Ascending aorta (tissue), 2 donors: ENCODE measurements around the gene GRIFIN. TPM values are rescaled to one million over a fixed set of nuclear protein-coding genes. Genes with fewer than 3 reads are reported as not detected.

Source experiments
- DNase-seq, 2 donors: peaks; one replicate each; pipeline ENCODE4 v3.0.0-alpha.2; 2019; ENCODE audit warnings: low spot score in 2 of 2
- H3K27ac ChIP-seq, 2 donors: fragments of 200-600 bp; sonication (generic); one replicate each; pipeline ENCODE4 v1.5.1; 2016 to 2017; ENCODE audit warnings: mild to moderate bottlenecking in 1 of 2
- H3K27me3 ChIP-seq: fragments of 200-600 bp; sonication (generic); one replicate; pipeline ENCODE4 v1.5.1; 2017
- H3K36me3 ChIP-seq, 2 donors: fragments of 200-600 bp; sonication (generic); one replicate each; pipeline ENCODE4 v1.5.1; 2016
- H3K4me1 ChIP-seq, 2 donors: fragments of 200-600 bp; sonication (generic); one replicate each; pipeline ENCODE4 v1.5.1; 2016 to 2017; ENCODE audit warnings: mild to moderate bottlenecking in 1 of 2
- H3K4me3 ChIP-seq, 2 donors: fragments of 200-600 bp; sonication (generic); one replicate each; pipeline ENCODE4 v1.5.1; 2016 to 2017; ENCODE audit warnings: mild to moderate bottlenecking in 1 of 2
- H3K9me3 ChIP-seq, 2 donors: fragments of 200-600 bp; sonication (generic); one replicate each; pipeline ENCODE4 v1.5.1; 2016
- CTCF ChIP-seq, 3 experiments: fragments of 200-600 bp in 2 of 3; fragments of 450-650 bp in 1 of 3; sonication (generic) in 2 of 3; IDR thresholded peaks; one replicate each; pipeline ENCODE4 v1.5.1; 2016 to 2019; ENCODE audit warnings: antibody characterized with exemption in 3 of 3, mild to moderate bottlenecking in 1 of 3, moderate library complexity in 1 of 3
- intact Hi-C: fragments of 100-400 bp; cut with DNase I; formaldehyde crosslinking; loops from one replicate; pipeline ENCODE4 v1.15.1; 2023
- total RNA-seq: library from RNA; depleted of rRNA; stranded (reverse); fragments of >200 nt; gene quantifications from one replicate; pipeline ENCODE4 v1.1.0, GENCODE V29; 2016

Gene GRIFIN
- total RNA-seq, 1 donor from 2014 or later, result not detected

GRCh38 chr7:2474224-2474623 lies 2.0 kb downstream of the GRIFIN start:
- H3K9me3 ChIP-seq, result no peaks in the 10 kb centered on the region
- H3K27ac ChIP-seq, result no peak overlapping the region
- H3K4me1 ChIP-seq, result peaks cover 6 to 15% of the 10 kb centered on the region in 2 donors
- TF ChIP-seq CTCF (IDR thresholded peaks at IDR 0.05), result no peak
- DNase-seq, result no peak
- intact Hi-C loops, result no loop called here
- H3K4me3 ChIP-seq, result no peak overlapping the region
- no peaks in the 10 kb centered on the region for H3K36me3 ChIP-seq
- H3K27me3 ChIP-seq, result peaks cover 6% of the 10 kb centered on the region

- peaks cover 6% of the 10 kb centered on the region for H3K27me3 ChIP-seq
- intact Hi-C loops, result no loop called here
- peaks cover 6 to 12% of the 10 kb centered on the region in 2 donors for H3K4me1 ChIP-seq
- no peak overlapping the region for H3K4me3 ChIP-seq
- no peak for TF ChIP-seq CTCF (IDR thresholded peaks at IDR 0.05)
- no peaks in the 10 kb centered on the region for H3K9me3 ChIP-seq
- DNase-seq, result no peak
- H3K27ac ChIP-seq, result no peak overlapping the region
- no peaks in the 10 kb centered on the region for H3K36me3 ChIP-seq
These were observed 2.6 kb downstream of the GRIFIN start for GRCh38 chr7:2473496-2474180.

- TF ChIP-seq CTCF (IDR thresholded peaks at IDR 0.05), result no peak
These were observed 3.5 kb downstream of the GRIFIN start for GRCh38 chr7:2472739-2473138.

GRCh38 chr7:2471396-2471795 lies 4.8 kb downstream of the GRIFIN start:
- TF ChIP-seq CTCF (IDR thresholded peaks at IDR 0.05), result no peak
- H3K4me3 ChIP-seq, result no peak overlapping the region
- peaks cover under 1% of the 10 kb centered on the region for H3K27me3 ChIP-seq
- H3K36me3 ChIP-seq, result no peaks in the 10 kb centered on the region
- no peaks in the 10 kb centered on the region for H3K9me3 ChIP-seq
- no peaks in the 10 kb centered on the region for H3K4me1 ChIP-seq
- intact Hi-C loops, result no loop called here
- no peak for DNase-seq
- H3K27ac ChIP-seq, result no peak overlapping the region

More at GRCh38 chr7:2472739-2473138, 3.5 kb downstream of the GRIFIN start:
- no peak for DNase-seq
- intact Hi-C loops, result no loop called here
- H3K4me3 ChIP-seq, result no peak overlapping the region
- H3K27ac ChIP-seq, result no peak overlapping the region
- peaks cover under 1 to 4% of the 10 kb centered on the region in 2 donors for H3K4me1 ChIP-seq
- no peaks in the 10 kb centered on the region for H3K9me3 ChIP-seq
- H3K36me3 ChIP-seq, result no peaks in the 10 kb centered on the region
- H3K27me3 ChIP-seq, result peaks cover 6% of the 10 kb centered on the region

GRCh38 chr7:2471022-2471329 lies 5.2 kb downstream of the GRIFIN start:
- no peak for TF ChIP-seq CTCF (IDR thresholded peaks at IDR 0.05)
- Histone ChIP-seq H3K27ac (no peak overlapping the region), H3K4me1 (no peaks in the 10 kb centered on the region), H3K36me3 (no peaks in the 10 kb centered on the region), H3K27me3 (no peaks in the 10 kb centered on the region), H3K4me3 (no peak overlapping the region), H3K9me3 (no peaks in the 10 kb centered on the region)
- intact Hi-C loops, result no loop called here
- no peak for DNase-seq
